GM10266 (cell line): ENCODE measurements around the gene GSTO1.

Source experiments
- DNase-seq: peaks from one replicate; pipeline ENCODE4 v3.0.0; 2012; ENCODE audit errors: extremely low spot score
- CTCF ChIP-seq: IDR thresholded peaks from 2 replicates; pipeline ENCODE4 v1.5.1; 2012; ENCODE audit warnings: mild to moderate bottlenecking, low read depth; ENCODE audit not compliant: control insufficient read depth, insufficient read depth; ENCODE audit errors: missing control alignments

The GSTO1 gene

GRCh38 chr10:104230490-104230889 lies 24.2 kb upstream of the GSTO1 start:
- DNase-seq, result no peak
- TF ChIP-seq CTCF, result no peak

GRCh38 chr10:104231784-104232612 lies 22.7 kb upstream of the GSTO1 start, which contains the start of gene CFAP43:
Gene CFAP43, minus strand, starts transcription at chr10:104232364. Its CDS starts 118 bp downstream, at chr10:104232246.
- no peak for TF ChIP-seq CTCF
- peak; percentile 99 for DNase-seq

- TF ChIP-seq CTCF, result no peak
- DNase-seq, result no peak
Measured at GRCh38 chr10:104232613-104233102, 22.0 kb upstream of the GSTO1 start.

- TF ChIP-seq CTCF, result no peak
- no peak for DNase-seq
Measured at GRCh38 chr10:104233817-104234216, 20.9 kb upstream of the GSTO1 start.

GRCh38 chr10:104234934-104235333 lies 19.8 kb upstream of the GSTO1 start:
- no peak for DNase-seq
- TF ChIP-seq CTCF, result no peak

- TF ChIP-seq CTCF, result no peak
- DNase-seq, result no peak
Measured at GRCh38 chr10:104235801-104236200, 18.9 kb upstream of the GSTO1 start.

GRCh38 chr10:104240078-104240477 lies 14.6 kb upstream of the GSTO1 start:
- no peak for DNase-seq
- TF ChIP-seq CTCF, result no peak
